H9 (cell line): Measurements from ENCODE around the gene CACNA2D3. TPM values are rescaled to one million over a fixed set of nuclear protein-coding genes. Genes with fewer than 3 reads are reported as not detected.

ENCODE experiments used
- DNase-seq: peaks from one replicate; pipeline ENCODE4 v3.0.0-alpha.2; 2017
- H2AFZ ChIP-seq: one replicate; pipeline ENCODE4 v1.6.1; 2013; ENCODE audit warnings: mild to moderate bottlenecking, low read length, control low read depth, moderate library complexity
- H2AK5ac ChIP-seq: 2 replicates; pipeline ENCODE4 v1.6.1; 2013; ENCODE audit warnings: low read length, control low read depth, mixed read lengths; ENCODE audit not compliant: insufficient read length
- H2BK120ac ChIP-seq: one replicate; pipeline ENCODE4 v1.6.1; 2013; ENCODE audit warnings: low read depth, mild to moderate bottlenecking, low read length, control low read depth, inconsistent platforms; ENCODE audit not compliant: poor library complexity, severe bottlenecking
- H2BK12ac ChIP-seq: 2 replicates; pipeline ENCODE4 v1.6.1; 2013; ENCODE audit warnings: low read length, control low read depth, mixed read lengths, low read depth; ENCODE audit not compliant: insufficient read length
- H2BK15ac ChIP-seq: 2 replicates; pipeline ENCODE4 v1.6.1; 2013; ENCODE audit warnings: low read depth, low read length, control low read depth
- H2BK20ac ChIP-seq: one replicate; pipeline ENCODE4 v1.6.1; 2013; ENCODE audit warnings: low read depth, mild to moderate bottlenecking, low read length, control low read depth, inconsistent platforms; ENCODE audit not compliant: poor library complexity, severe bottlenecking
- H2BK5ac ChIP-seq: 2 replicates; pipeline ENCODE4 v1.6.1; 2013; ENCODE audit warnings: low read length, control low read depth, mixed read lengths; ENCODE audit not compliant: insufficient read length
- H3K14ac ChIP-seq: 2 replicates; pipeline ENCODE4 v1.6.1; 2013; ENCODE audit warnings: low read length, control low read depth; ENCODE audit not compliant: insufficient read depth
- H3K18ac ChIP-seq: 2 replicates; pipeline ENCODE4 v1.6.1; 2013; ENCODE audit warnings: low read depth, mild to moderate bottlenecking, mixed read lengths, low read length, control low read depth; ENCODE audit not compliant: insufficient read length
- H3K23ac ChIP-seq: 2 replicates; pipeline ENCODE4 v1.6.1; 2013; ENCODE audit warnings: low read length, control low read depth, mixed read lengths, low read depth; ENCODE audit not compliant: insufficient read length
- H3K23me2 ChIP-seq: 2 replicates; pipeline ENCODE4 v1.6.1; 2013; ENCODE audit warnings: low read depth, mild to moderate bottlenecking, mixed read lengths, low read length, control low read depth; ENCODE audit not compliant: insufficient read length, poor library complexity, severe bottlenecking
- H3K27ac ChIP-seq: 2 replicates; pipeline ENCODE4 v1.5.1; 2013; ENCODE audit warnings: low read length, control low read depth, mixed read lengths, low read depth; ENCODE audit not compliant: insufficient read length
- H3K27me3 ChIP-seq: 2 replicates; pipeline ENCODE4 v1.6.1; 2013; ENCODE audit warnings: low read length, control low read depth, inconsistent platforms; ENCODE audit not compliant: insufficient read depth
- H3K4ac ChIP-seq: 2 replicates; pipeline ENCODE4 v1.6.1; 2013; ENCODE audit warnings: low read depth, mild to moderate bottlenecking, control low read depth, inconsistent platforms, low read length, moderate library complexity
- H3K4me1 ChIP-seq: 2 replicates; pipeline ENCODE4 v1.6.1; 2013; ENCODE audit warnings: low read length, control low read depth, inconsistent platforms; ENCODE audit not compliant: insufficient read depth
- H3K4me2 ChIP-seq: 2 replicates; pipeline ENCODE4 v1.6.1; 2013; ENCODE audit warnings: low read length, control low read depth, mixed read lengths; ENCODE audit not compliant: insufficient read length, insufficient read depth
- H3K56ac ChIP-seq: 2 replicates; pipeline ENCODE4 v1.6.1; 2013; ENCODE audit warnings: low read depth, mild to moderate bottlenecking, mixed read lengths, low read length, control low read depth; ENCODE audit not compliant: insufficient read length
- H3K79me1 ChIP-seq: 2 replicates; pipeline ENCODE4 v1.6.1; 2013; ENCODE audit warnings: low read depth, mild to moderate bottlenecking, moderate library complexity, low read length, control low read depth, inconsistent platforms; ENCODE audit not compliant: insufficient read depth, poor library complexity, severe bottlenecking
- H3K79me2 ChIP-seq: 2 replicates; pipeline ENCODE4 v1.6.1; 2013; ENCODE audit warnings: low read length, control low read depth, inconsistent platforms; ENCODE audit not compliant: insufficient read depth
- H3K9ac ChIP-seq: 2 replicates; pipeline ENCODE4 v1.6.1; 2013; ENCODE audit warnings: low read length, control low read depth, mixed read lengths; ENCODE audit not compliant: insufficient read length; ENCODE audit errors: extremely low read depth
- H3K9me3 ChIP-seq: one replicate; pipeline ENCODE4 v1.6.1; 2013; ENCODE audit warnings: low read depth, low read length, inconsistent platforms; ENCODE audit not compliant: control insufficient read depth
- H3T11ph ChIP-seq: one replicate; pipeline ENCODE4 v1.6.1; 2013; ENCODE audit warnings: mild to moderate bottlenecking, low read length, control low read depth, inconsistent platforms
- H4K20me1 ChIP-seq: one replicate; pipeline ENCODE4 v1.6.1; 2013; ENCODE audit not compliant: control insufficient read depth, insufficient read length, insufficient read depth
- H4K5ac ChIP-seq: 2 replicates; pipeline ENCODE4 v1.6.1; 2013; ENCODE audit warnings: low read depth, mild to moderate bottlenecking, mixed read lengths, low read length, control low read depth; ENCODE audit not compliant: insufficient read length
- H4K8ac ChIP-seq: replicated peaks from 2 replicates; pipeline ENCODE4 v1.6.1; 2013; ENCODE audit warnings: low read length, control low read depth, mixed read lengths, low read depth; ENCODE audit not compliant: insufficient read length
- H4K91ac ChIP-seq: 2 replicates; pipeline ENCODE4 v1.6.1; 2013; ENCODE audit warnings: low read depth, mild to moderate bottlenecking, moderate library complexity, mixed read lengths, low read length, control low read depth; ENCODE audit not compliant: insufficient read length
- H3K27ac Mint-ChIP-seq, 3 experiments: 2 replicates in 2 of 3; 3 replicates in 1 of 3; pipeline ENCODE4 v1.8.0; 2020 to 2021; ENCODE audit warnings: mixed read lengths in 3 of 3, mild to moderate bottlenecking in 1 of 3, moderate library complexity in 1 of 3
- H3K27me3 Mint-ChIP-seq: 2 replicates; pipeline ENCODE4 v1.8.0; 2021; ENCODE audit warnings: low read depth, mild to moderate bottlenecking, moderate library complexity, mixed read lengths
- H3K36me3 Mint-ChIP-seq, 3 experiments: 2 replicates in 2 of 3; 3 replicates in 1 of 3; pipeline ENCODE4 v1.8.0; 2020 to 2021; ENCODE audit warnings: low read depth in 3 of 3, mixed read lengths in 3 of 3; ENCODE audit not compliant: insufficient read depth in 1 of 3
- H3K4me1 Mint-ChIP-seq, 2 experiments: 2 replicates each; pipeline ENCODE4 v1.8.0; 2020; ENCODE audit warnings: mixed read lengths in 2 of 2
- H3K4me3 Mint-ChIP-seq, 2 experiments: 2 replicates in 1 of 2; 3 replicates in 1 of 2; pipeline ENCODE4 v1.8.0; 2020 to 2021; ENCODE audit warnings: mild to moderate bottlenecking in 2 of 2, mixed read lengths in 2 of 2, moderate library complexity in 1 of 2
- H3K9me3 Mint-ChIP-seq, 2 experiments: 2 replicates in 1 of 2; 3 replicates in 1 of 2; pipeline ENCODE4 v1.8.0; 2020; ENCODE audit warnings: mild to moderate bottlenecking in 2 of 2, mixed read lengths in 2 of 2, moderate library complexity in 1 of 2
- WGBS: extraction: QIAGEN DNeasy Blood & Tissue Kit; methylation state at CpG from one replicate; pipeline ENCODE4 v1.1.7; 2013; ENCODE audit warnings: missing lambda C conversion rate, low lambda C conversion rate, mixed read lengths; ENCODE audit not compliant: insufficient read length; ENCODE audit errors: extremely low coverage; 5-methylcytosine and 5-hydroxymethylcytosine counted together
- total RNA-seq: library from RNA; stranded (reverse); gene quantifications from 2 replicates; pipeline ENCODE4 v1.2.1, GENCODE V29; 2021
- TF ChIP-seq, protein P1 (sequence below): fragments of 200-600 bp; sonication (generic); conservative IDR thresholded peaks from 3 replicates; pipeline ENCODE4 v1.8.0; 2021; ENCODE audit warnings: antibody characterized with exemption, mild to moderate bottlenecking

CACNA2D3 gene
- total RNA-seq, 1 experiment from 2014 or later, result 3.2 TPM

- Histone ChIP-seq H3K9me3 (no peaks in the 10 kb centered on the region), H4K91ac (no peak overlapping the region), H4K20me1 (no peaks in the 10 kb centered on the region), H3K14ac (no peak overlapping the region), H4K5ac (no peak overlapping the region), H2AFZ (no peak overlapping the region), H4K8ac (no peak overlapping the region), H2BK120ac (no peak overlapping the region), H3K27ac (no peak overlapping the region), H3K79me2 (no peaks in the 10 kb centered on the region), H3T11ph (no peak overlapping the region), H3K4ac (no peak overlapping the region), H2BK12ac (no peak overlapping the region), H2BK20ac (no peak overlapping the region), H2AK5ac (no peak overlapping the region), H3K4me1 (no peaks in the 10 kb centered on the region), H3K79me1 (no peaks in the 10 kb centered on the region), H3K56ac (no peak overlapping the region), H3K23ac (no peak overlapping the region), H2BK5ac (no peak overlapping the region), H3K4me2 (no peak overlapping the region), H3K9ac (no peak overlapping the region), H3K23me2 (no peaks in the 10 kb centered on the region), H3K27me3 (no peaks in the 10 kb centered on the region), H2BK15ac (no peak overlapping the region), H3K18ac (no peak overlapping the region)
- TF ChIP-seq, protein P1, sequence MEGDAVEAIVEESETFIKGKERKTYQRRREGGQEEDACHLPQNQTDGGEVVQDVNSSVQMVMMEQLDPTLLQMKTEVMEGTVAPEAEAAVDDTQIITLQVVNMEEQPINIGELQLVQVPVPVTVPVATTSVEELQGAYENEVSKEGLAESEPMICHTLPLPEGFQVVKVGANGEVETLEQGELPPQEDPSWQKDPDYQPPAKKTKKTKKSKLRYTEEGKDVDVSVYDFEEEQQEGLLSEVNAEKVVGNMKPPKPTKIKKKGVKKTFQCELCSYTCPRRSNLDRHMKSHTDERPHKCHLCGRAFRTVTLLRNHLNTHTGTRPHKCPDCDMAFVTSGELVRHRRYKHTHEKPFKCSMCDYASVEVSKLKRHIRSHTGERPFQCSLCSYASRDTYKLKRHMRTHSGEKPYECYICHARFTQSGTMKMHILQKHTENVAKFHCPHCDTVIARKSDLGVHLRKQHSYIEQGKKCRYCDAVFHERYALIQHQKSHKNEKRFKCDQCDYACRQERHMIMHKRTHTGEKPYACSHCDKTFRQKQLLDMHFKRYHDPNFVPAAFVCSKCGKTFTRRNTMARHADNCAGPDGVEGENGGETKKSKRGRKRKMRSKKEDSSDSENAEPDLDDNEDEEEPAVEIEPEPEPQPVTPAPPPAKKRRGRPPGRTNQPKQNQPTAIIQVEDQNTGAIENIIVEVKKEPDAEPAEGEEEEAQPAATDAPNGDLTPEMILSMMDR, result no peak
- no peak overlapping the region for H3K4me3 Mint-ChIP-seq
- peaks cover 0 to 2% of the 10 kb centered on the region in 2 experiments; a peak in 1 of 4 replicates for H3K4me1 Mint-ChIP-seq
- peaks cover 6% of the 10 kb centered on the region for H3K27me3 Mint-ChIP-seq
- peaks cover 0 to 5% (median 4%) of the 10 kb centered on the region in 3 experiments; a peak in 3 of 7 replicates for H3K36me3 Mint-ChIP-seq
- no CpG with 5 or more reads among the region's 4 CpGs for WGBS
- DNase-seq, result no peak
- H3K9me3 Mint-ChIP-seq, result peaks cover 10 to 16% of the 10 kb centered on the region in 2 experiments; a peak in 4 of 5 replicates
- no peak overlapping the region for H3K27ac Mint-ChIP-seq
Observed at GRCh38 chr3:54511766-54512365, 389.5 kb downstream of the CACNA2D3 start.
